Astrocyte of the cerebellum (primary cell): ENCODE data around the gene RMND1.
"Not testable (repeated sequence)": the region's sequence is repeated elsewhere in the genome, so short reads cannot be mapped to it uniquely, and the experiment has no call there.

ENCODE experiments used
- DNase-seq: peaks from one replicate; pipeline ENCODE4 v3.0.0-alpha.2; 2011; ENCODE audit warnings: low read depth
- H3K4me3 ChIP-seq: 2 replicates; pipeline ENCODE4 v1.5.1; 2011; ENCODE audit warnings: mild to moderate bottlenecking, low read depth, low read length, moderate library complexity
- in situ Hi-C: cut with HindIII; loops from 2 replicates; pipeline ENCODE4 v1.10.0; 2017; ENCODE audit warnings: low sequenced_read_pairs
- TF ChIP-seq, protein P1 (sequence below): IDR thresholded peaks from 2 replicates; pipeline ENCODE4 v1.5.1; 2012; ENCODE audit warnings: low read length, low read depth, moderate library complexity, mild to moderate bottlenecking; ENCODE audit errors: missing control alignments

The RMND1 gene

DNA sequence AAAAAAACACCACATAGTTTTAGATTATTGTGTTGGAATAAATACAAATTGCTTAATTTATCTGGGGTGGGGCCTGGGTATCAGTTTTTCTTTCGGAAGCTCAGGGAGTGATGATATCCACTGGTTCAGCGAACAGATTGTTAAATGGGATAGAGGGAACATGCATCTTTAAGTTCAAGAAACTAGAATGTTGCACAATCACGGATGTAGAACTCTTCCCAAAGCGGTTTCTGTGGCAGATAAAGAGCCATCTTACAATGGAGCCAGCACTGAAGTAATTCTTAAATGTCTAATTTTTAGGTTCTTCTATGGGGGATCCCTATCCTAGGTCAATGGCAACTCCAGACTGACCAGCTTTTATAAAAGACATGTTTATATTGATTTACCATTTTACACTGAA is 9.7 kb upstream of the RMND1 start:
- no peak overlapping the region for H3K4me3 ChIP-seq
- TF ChIP-seq, protein P1, sequence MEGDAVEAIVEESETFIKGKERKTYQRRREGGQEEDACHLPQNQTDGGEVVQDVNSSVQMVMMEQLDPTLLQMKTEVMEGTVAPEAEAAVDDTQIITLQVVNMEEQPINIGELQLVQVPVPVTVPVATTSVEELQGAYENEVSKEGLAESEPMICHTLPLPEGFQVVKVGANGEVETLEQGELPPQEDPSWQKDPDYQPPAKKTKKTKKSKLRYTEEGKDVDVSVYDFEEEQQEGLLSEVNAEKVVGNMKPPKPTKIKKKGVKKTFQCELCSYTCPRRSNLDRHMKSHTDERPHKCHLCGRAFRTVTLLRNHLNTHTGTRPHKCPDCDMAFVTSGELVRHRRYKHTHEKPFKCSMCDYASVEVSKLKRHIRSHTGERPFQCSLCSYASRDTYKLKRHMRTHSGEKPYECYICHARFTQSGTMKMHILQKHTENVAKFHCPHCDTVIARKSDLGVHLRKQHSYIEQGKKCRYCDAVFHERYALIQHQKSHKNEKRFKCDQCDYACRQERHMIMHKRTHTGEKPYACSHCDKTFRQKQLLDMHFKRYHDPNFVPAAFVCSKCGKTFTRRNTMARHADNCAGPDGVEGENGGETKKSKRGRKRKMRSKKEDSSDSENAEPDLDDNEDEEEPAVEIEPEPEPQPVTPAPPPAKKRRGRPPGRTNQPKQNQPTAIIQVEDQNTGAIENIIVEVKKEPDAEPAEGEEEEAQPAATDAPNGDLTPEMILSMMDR = no peak
- in situ Hi-C loops = no loop called here
- no peak for DNase-seq

DNA sequence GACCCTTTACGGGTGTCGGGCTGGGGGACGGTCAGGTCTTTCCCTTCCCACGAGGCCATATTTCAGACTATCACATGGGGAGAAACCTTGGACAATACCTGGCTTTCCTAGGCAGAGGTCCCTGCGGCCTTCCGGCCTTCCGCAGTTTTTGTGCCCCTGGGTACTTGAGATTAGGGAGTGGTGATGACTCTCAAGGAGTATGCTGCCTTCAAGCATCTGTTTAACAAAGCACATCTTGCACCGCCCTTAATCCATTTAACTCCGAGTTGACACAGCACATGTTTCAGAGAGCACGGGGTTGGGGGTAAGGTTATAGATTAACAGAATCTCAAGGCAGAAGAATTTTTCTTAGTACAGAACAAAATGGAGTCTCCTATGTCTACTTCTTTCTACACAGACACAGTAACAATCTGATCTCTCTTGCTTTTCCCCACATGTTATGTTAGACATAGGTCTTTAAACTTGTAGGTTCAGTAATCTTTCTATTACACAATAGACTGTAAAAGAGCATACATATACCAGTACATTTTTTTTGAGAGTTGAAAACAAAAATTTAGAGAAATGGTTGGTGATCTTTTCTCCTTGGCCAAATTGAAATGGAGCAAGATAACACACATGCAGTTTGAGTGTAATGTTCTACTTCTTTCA is 3.9 kb upstream of the RMND1 start:
- DNase-seq, in situ Hi-C loops, H3K4me3 ChIP-seq: not testable (repeated sequence)

DNA sequence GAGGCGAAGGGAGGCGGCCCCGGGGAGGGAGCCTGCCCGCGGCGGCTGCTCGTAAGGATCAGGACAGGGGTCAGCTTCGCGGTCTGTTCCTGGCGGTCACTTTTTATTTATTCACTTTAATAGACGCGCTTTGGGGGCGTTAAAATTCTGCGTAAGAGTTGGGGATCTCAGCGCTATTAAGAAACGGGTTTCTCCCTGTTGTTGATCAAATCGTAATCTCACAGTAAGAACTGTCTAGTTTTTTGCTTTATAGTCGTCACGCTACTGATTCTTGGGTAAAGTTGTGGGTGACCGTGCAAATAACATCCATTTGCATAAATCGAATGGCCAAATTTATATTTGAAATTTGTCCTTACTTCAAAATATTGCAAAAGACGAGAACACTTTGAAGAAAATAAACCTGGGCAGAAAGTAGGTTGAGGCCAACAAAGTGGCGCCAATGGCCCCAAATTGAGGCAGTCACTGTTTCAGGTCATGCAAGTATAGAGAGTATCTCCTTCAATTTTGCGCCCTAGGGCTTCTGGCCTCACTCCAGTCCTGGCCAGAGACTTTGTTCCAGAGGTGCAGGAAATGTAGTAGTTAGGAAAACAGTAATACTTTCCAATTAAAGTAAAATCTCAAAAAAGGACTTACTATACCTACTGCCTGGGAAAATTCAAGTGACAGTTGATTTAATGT is 963 bp upstream of the RMND1 start:
- no peak for DNase-seq
- TF ChIP-seq, protein P1 = no peak
- in situ Hi-C loops = no loop called here
- H3K4me3 ChIP-seq = peak overlapping the region; percentile 93

DNA sequence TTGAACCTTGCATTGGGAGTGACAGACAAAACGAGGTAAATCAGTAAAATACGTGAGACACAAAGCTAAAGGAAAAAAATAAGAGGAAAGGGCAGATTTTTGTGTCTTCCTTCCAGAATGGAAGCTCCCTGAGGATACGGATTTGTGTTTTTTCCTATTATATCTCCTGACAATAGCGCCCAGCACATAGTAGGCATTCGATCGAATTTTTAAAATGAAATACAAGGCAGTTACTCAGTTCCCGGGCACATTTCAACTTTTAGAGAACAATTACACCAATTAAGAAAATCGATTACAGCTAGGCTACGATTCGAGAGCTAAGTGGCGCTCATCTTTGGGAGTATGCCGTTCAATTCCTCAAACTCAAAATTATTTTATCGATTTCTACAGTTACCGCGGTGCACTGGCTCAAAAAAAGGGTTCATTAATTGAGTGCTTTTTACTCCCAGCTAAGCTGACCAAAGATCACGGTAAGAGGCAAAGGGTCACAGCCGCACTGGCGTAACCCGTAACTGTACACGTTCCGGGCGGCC is 443 bp downstream of the RMND1 start:
- DNase-seq = no peak
- TF ChIP-seq, protein P1 = no peak
- H3K4me3 ChIP-seq = peak overlapping the region; percentile 93
- in situ Hi-C loops = no loop called here

DNA sequence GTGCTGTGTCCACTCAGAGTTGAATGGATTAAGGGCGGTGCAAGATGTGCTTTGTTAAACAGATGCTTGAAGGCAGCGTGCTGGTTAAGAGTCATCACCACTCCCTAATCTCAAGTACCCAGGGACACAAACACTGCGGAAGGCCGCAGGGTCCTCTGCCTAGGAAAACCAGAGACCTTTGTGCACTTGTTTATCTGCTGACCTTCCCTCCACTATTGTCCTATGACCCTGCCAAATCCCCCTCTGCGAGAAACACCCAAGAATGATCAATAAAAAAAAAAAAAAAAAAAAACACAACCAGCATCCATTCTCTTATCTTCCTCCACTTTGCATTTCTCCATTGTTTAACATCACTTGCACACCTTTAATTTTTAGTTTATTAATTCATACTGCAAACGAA is 998 bp downstream of the RMND1 start:
- DNase-seq, in situ Hi-C loops: not testable (repeated sequence)
- peak overlapping the region; percentile 93 for H3K4me3 ChIP-seq

DNA sequence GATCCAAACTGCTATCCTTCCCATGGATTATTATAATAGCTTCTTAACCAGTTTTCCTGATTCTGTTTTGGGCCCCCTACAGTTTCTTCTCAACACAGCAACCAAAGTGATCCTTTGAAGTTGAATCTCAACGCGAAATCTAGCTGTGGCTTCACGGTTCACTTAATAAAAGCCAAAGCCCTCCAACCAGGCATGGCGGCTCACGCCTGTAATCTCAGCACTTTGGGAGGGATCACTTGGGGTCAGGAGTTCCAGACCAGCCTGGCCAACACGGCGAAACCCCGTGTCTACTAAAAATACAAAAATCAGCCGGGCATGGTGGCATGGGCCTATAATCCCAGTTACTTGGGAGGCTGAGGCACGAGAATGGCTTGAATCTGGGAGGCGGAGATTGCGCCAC is 3.3 kb downstream of the RMND1 start:
- DNase-seq = no peak
- in situ Hi-C loops = no loop called here
- TF ChIP-seq, protein P1 = peak; percentile 20
- H3K4me3 ChIP-seq = no peak overlapping the region

DNA sequence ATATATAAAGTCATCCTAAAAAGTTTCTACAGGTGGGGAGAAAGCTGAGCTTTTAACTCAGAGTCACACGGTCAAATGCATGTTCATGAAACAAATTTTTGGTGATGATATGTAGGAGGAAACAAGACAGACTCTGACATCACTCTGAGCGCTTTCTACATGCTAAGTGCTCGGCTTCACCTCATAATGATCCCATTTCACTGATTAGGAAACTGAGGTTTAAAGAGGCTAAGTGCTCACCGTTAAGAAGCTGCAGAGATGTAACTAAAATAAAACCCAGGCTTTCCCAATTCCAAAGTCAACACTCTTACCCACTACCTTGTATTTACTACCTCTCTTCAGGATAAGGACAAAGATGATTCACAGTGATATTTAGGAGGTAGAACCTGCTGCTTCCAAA is 4.7 kb downstream of the RMND1 start:
- in situ Hi-C loops = no loop called here
- TF ChIP-seq, protein P1 = no peak
- no peak overlapping the region for H3K4me3 ChIP-seq
- no peak for DNase-seq
